Stomach (tissue), 4 donors: ENCODE data around the gene SORCS2.

ENCODE experiments used
- EP300 ChIP-seq: sonication (generic); formaldehyde crosslinking; IDR thresholded peaks from one replicate; pipeline ENCODE4 v1.6.1; 2017; ENCODE audit warnings: antibody characterized with exemption
- POLR2AphosphoS5 ChIP-seq, 3 donors: sonication (generic); formaldehyde crosslinking; IDR thresholded peaks; one replicate each; pipeline ENCODE4 v1.6.1; 2016; ENCODE audit warnings: antibody characterized with exemption in 3 of 3
- TF ChIP-seq, protein P1 (sequence below), 7 experiments: fragments of 450-650 bp in 4 of 7; fragments of 200-600 bp in 3 of 7; sonication (generic) in 3 of 7; IDR thresholded peaks; one replicate each; pipeline ENCODE4 v1.5.1; 2016 to 2019; ENCODE audit warnings: antibody characterized with exemption in 7 of 7, control low read depth in 2 of 7, mild to moderate bottlenecking in 1 of 7

DNA sequence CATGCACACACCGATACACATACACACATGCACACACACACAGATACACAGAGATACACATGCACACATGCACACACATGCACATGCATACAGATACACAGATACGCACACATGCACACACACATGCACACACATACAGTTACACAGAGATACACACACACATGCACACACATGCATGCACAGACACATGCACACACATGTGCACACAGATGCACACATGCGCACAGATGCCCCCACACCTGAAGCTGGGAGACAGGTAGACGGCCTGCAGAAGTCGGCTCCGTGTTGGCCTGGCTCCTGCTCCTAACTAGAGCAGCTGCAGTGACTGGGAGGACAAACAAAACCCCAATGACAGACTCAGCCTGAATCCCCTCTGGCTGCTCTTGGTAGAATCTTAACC is 195.6 kb downstream of the SORCS2 start:
- TF ChIP-seq, protein P1, sequence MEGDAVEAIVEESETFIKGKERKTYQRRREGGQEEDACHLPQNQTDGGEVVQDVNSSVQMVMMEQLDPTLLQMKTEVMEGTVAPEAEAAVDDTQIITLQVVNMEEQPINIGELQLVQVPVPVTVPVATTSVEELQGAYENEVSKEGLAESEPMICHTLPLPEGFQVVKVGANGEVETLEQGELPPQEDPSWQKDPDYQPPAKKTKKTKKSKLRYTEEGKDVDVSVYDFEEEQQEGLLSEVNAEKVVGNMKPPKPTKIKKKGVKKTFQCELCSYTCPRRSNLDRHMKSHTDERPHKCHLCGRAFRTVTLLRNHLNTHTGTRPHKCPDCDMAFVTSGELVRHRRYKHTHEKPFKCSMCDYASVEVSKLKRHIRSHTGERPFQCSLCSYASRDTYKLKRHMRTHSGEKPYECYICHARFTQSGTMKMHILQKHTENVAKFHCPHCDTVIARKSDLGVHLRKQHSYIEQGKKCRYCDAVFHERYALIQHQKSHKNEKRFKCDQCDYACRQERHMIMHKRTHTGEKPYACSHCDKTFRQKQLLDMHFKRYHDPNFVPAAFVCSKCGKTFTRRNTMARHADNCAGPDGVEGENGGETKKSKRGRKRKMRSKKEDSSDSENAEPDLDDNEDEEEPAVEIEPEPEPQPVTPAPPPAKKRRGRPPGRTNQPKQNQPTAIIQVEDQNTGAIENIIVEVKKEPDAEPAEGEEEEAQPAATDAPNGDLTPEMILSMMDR (IDR thresholded peaks at IDR 0.05), result no peak
- TF ChIP-seq POLR2AphosphoS5 (IDR thresholded peaks at IDR 0.05), result no peak
- no peak for TF ChIP-seq EP300
